A673 (cell line): ENCODE data around the gene GPC6. TPM values are rescaled to one million over a fixed set of nuclear protein-coding genes. Genes with fewer than 3 reads are reported as not detected.

Experiments used
- BruUV-seq: library from RNA; stranded (reverse); fragments of 400-500 nt; replicated peaks from 2 replicates; lab custom pipeline; 2021; lab: Mats Ljungman, UMichigan
- CTCF ChIA-PET: fragments of 300-600 bp; sonication (Branson Sonifier 250); formaldehyde crosslinking; loops from one replicate; lab custom pipeline; 2022; ENCODE audit warnings: antibody characterized with exemption; lab: Charles Lee
- POLR2A ChIA-PET: fragments of 300-600 bp; sonication (Branson Sonifier 250); formaldehyde crosslinking; loops from one replicate; lab custom pipeline; 2022; ENCODE audit warnings: antibody characterized with exemption; ENCODE audit not compliant: low non-redundant PET; lab: Charles Lee
- DNase-seq: peaks from one replicate; pipeline ENCODE4 v3.0.0-alpha.2; 2015; ENCODE audit warnings: low spot score
- H3K27ac ChIP-seq: fragments of 200-600 bp; sonication (generic); 2 replicates; pipeline ENCODE4 v1.5.1; 2016; ENCODE audit warnings: mixed run types, low read depth, mild to moderate bottlenecking, mixed read lengths, antibody characterized with exemption, low read length; ENCODE audit not compliant: poor library complexity, severe bottlenecking
- H3K27me3 ChIP-seq: fragments of 200-600 bp; sonication (generic); replicated peaks from 2 replicates; pipeline ENCODE4 v1.6.1; 2017; ENCODE audit warnings: mixed run types, low read depth, mild to moderate bottlenecking, mixed read lengths, antibody characterized with exemption, low read length; ENCODE audit not compliant: insufficient read depth, poor library complexity
- H3K36me3 ChIP-seq: fragments of 200-600 bp; sonication (generic); 2 replicates; pipeline ENCODE4 v1.6.1; 2016; ENCODE audit warnings: mixed run types, mild to moderate bottlenecking, mixed read lengths, antibody characterized with exemption, low read length; ENCODE audit not compliant: insufficient read depth, poor library complexity, severe bottlenecking
- H3K4me1 ChIP-seq: fragments of 200-600 bp; sonication (generic); 2 replicates; pipeline ENCODE4 v1.6.1; 2017; ENCODE audit warnings: mixed run types, mild to moderate bottlenecking, mixed read lengths, antibody characterized with exemption, low read length; ENCODE audit not compliant: insufficient read depth, poor library complexity, severe bottlenecking
- H3K4me3 ChIP-seq: fragments of 200-600 bp; sonication (generic); 2 replicates; pipeline ENCODE4 v1.5.1; 2016; ENCODE audit warnings: low read depth, mixed run types, mild to moderate bottlenecking, mixed read lengths, low read length; ENCODE audit not compliant: poor library complexity, severe bottlenecking
- H3K9me3 ChIP-seq: fragments of 200-600 bp; sonication (generic); 2 replicates; pipeline ENCODE4 v1.6.1; 2016; ENCODE audit warnings: mixed run types, low read depth, mild to moderate bottlenecking, mixed read lengths, antibody characterized with exemption, low read length; ENCODE audit not compliant: poor library complexity, severe bottlenecking
- EZH2 ChIP-seq: fragments of 200-600 bp; sonication (generic); IDR thresholded peaks from 2 replicates; pipeline ENCODE4 v1.6.1; 2017; ENCODE audit warnings: borderline replicate concordance, low read depth, mild to moderate bottlenecking, mixed read lengths, antibody characterized with exemption, low read length; ENCODE audit not compliant: poor library complexity, severe bottlenecking
- intact Hi-C: fragments of 100-400 bp; cut with micrococcal nuclease; formaldehyde crosslinking; loops from one replicate; pipeline ENCODE4 v1.10.0; 2022; ENCODE audit not compliant: unreplicated experiment
- total RNA-seq: library from RNA; stranded (reverse); gene quantifications from 2 replicates; pipeline ENCODE4 v1.2.3, GENCODE V29; 2021
- TF ChIP-seq, protein P1 (sequence below): fragments of 300-800, 200-600 bp; sonication (generic); conservative IDR thresholded peaks from 2 replicates; pipeline ENCODE4 v1.5.1; 2017; ENCODE audit warnings: low read depth, mild to moderate bottlenecking, antibody characterized with exemption, low read length, moderate library complexity, mixed read lengths

Gene GPC6
- total RNA-seq, 1 experiment from 2014 or later, result 23.3 TPM

GRCh38 chr13:94332359-94333096 lies 1105.9 kb downstream of the GPC6 start:
- intact Hi-C loops, result no loop called here
- no peaks in the 10 kb centered on the region for H3K27me3 ChIP-seq
- H3K36me3 ChIP-seq, result no peaks in the 10 kb centered on the region
- DNase-seq, result no peak
- peaks cover 22% of the 10 kb centered on the region for H3K4me1 ChIP-seq
- POLR2A ChIA-PET, result no interaction called here
- H3K4me3 ChIP-seq, result no peak overlapping the region
- no TSS peak for BruUV-seq
- H3K27ac ChIP-seq, result no peak overlapping the region
- CTCF ChIA-PET, result no interaction called here
- no peaks in the 10 kb centered on the region for H3K9me3 ChIP-seq
- no peak for TF ChIP-seq EZH2
- TF ChIP-seq, protein P1, sequence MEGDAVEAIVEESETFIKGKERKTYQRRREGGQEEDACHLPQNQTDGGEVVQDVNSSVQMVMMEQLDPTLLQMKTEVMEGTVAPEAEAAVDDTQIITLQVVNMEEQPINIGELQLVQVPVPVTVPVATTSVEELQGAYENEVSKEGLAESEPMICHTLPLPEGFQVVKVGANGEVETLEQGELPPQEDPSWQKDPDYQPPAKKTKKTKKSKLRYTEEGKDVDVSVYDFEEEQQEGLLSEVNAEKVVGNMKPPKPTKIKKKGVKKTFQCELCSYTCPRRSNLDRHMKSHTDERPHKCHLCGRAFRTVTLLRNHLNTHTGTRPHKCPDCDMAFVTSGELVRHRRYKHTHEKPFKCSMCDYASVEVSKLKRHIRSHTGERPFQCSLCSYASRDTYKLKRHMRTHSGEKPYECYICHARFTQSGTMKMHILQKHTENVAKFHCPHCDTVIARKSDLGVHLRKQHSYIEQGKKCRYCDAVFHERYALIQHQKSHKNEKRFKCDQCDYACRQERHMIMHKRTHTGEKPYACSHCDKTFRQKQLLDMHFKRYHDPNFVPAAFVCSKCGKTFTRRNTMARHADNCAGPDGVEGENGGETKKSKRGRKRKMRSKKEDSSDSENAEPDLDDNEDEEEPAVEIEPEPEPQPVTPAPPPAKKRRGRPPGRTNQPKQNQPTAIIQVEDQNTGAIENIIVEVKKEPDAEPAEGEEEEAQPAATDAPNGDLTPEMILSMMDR, result no peak

DNA sequence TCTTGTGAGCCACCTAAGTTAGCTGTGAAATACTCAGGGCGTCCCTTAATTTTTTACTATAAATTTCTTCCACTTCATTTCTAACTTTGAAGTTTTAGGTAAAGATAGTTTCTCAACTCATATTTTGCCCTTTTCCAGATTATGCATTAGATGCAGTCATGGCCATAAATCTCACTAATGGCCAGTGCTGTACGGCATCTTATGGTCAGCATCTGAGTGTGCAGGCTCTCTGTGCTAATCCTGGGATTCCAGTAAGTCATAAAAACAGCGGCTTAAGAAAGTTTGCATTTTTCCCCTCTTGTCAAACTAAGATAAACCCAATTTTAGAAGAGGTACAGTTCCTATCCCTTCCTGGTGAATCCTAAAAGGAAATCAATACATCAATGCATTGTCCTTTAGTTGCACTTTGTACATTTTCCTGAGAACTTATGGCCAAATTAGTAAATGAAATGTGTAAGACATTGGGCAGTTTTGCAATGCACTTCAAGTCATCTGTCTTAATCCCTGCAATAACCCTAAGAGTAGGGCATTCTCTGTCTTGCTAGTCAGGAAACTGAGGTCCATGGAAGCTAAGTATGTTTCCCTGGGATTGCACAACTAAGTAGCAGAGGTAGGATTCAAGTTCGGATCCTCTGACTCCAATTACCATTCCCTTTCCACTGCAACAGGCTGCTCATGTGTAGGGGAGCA lies 1106.7 kb downstream of the GPC6 start:
- Histone ChIP-seq H3K27me3 (no peaks in the 10 kb centered on the region), H3K27ac (no peak overlapping the region), H3K9me3 (no peaks in the 10 kb centered on the region), H3K4me3 (no peak overlapping the region), H3K36me3 (no peaks in the 10 kb centered on the region), H3K4me1 (peaks cover 17% of the 10 kb centered on the region)
- no peak for TF ChIP-seq EZH2
- TF ChIP-seq, protein P1, result no peak
- CTCF ChIA-PET, result no interaction called here
- intact Hi-C loops, result no loop called here
- no TSS peak for BruUV-seq
- no peak for DNase-seq
- POLR2A ChIA-PET, result no interaction called here

- H3K4me3 ChIP-seq, result no peak overlapping the region
- H3K27me3 ChIP-seq, result no peaks in the 10 kb centered on the region
- CTCF ChIA-PET, result no interaction called here
- no TSS peak for BruUV-seq
- no peak overlapping the region for H3K27ac ChIP-seq
- DNase-seq, result peak; percentile 41
- H3K36me3 ChIP-seq, result no peaks in the 10 kb centered on the region
- no peak for TF ChIP-seq EZH2
- TF ChIP-seq, protein P1, result no peak
- H3K4me1 ChIP-seq, result peaks cover 11% of the 10 kb centered on the region
- POLR2A ChIA-PET, result no interaction called here
- intact Hi-C loops, result no loop called here
- no peaks in the 10 kb centered on the region for H3K9me3 ChIP-seq
Observed at GRCh38 chr13:94335761-94336526, 1109.3 kb downstream of the GPC6 start.
